ENCODE data around the gene PPDPF.

Gene PPDPF

DNA sequence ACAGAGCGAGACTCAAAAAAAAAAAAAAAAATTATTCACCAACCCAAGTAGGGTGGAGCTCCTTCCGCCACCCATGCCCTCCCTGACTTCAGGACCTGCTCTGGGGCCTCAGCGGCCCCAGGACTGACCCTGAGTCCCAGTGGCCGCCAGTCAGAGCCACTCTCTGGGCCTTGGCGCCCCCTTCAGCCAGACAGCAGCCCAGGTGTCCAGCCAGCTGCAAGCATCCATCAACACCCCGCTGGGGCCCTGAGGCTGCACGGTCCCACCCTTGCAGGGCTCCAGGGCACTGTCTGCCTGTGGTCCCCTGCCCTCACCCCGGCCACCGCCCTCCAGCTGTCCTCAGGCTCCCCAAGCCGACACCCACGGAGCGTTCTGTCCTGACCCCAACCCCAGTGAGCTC is 36.7 kb upstream of the PPDPF start:
- Mint-ChIP-seq H3K27ac (no peak overlapping the region), H3K36me3 (no peaks in the 10 kb centered on the region), H3K9me3 (no peaks in the 10 kb centered on the region), H3K4me1 (peaks cover 16% of the 10 kb centered on the region), H3K4me3 (no peak overlapping the region)
- DNase-seq (ENCODE audit: low spot score in 2 of 2) (no peak), ATAC-seq (no peak)

DNA sequence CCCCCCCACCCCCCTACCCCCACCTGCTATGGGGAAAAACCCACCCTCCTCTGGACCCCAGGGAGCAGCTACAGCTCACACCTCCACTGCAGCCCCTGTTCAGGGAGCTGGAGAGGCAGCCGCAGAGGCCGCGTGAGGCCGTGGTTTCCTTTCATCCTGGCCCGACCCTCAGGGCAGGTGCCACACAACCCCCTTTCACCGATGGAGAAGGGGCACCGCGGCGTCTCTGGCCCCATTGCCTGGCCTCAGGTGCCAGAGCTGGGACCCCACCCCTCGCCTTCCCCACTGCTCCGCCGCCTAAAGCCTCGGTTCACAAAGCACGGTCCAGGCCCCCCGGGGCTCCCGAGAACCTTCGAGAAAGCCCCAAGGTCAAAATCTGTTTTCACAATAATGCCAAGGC is 36.3 kb upstream of the PPDPF start:
- Mint-ChIP-seq H3K27ac (no peak overlapping the region), H3K4me1 (peaks cover 16% of the 10 kb centered on the region), H3K9me3 (no peaks in the 10 kb centered on the region), H3K36me3 (no peaks in the 10 kb centered on the region), H3K4me3 (no peak overlapping the region)
- DNase-seq (ENCODE audit: low spot score in 2 of 2) (no peak), ATAC-seq (no peak)

- ATAC-seq: no peak
- H3K36me3 Mint-ChIP-seq: no peaks in the 10 kb centered on the region
- H3K4me1 Mint-ChIP-seq: peaks cover 16% of the 10 kb centered on the region
- no peak for DNase-seq (ENCODE audit: low spot score in 2 of 2)
- no peak overlapping the region for H3K27ac Mint-ChIP-seq
- no peaks in the 10 kb centered on the region for H3K9me3 Mint-ChIP-seq
- no peak overlapping the region for H3K4me3 Mint-ChIP-seq
Observed at GRCh38 chr20:63484651-63485403, 35.7 kb upstream of the PPDPF start.

- DNase-seq (ENCODE audit: low spot score in 2 of 2) (no peak), ATAC-seq (no peak)
- H3K27ac Mint-ChIP-seq: peak overlapping the region; percentile 64
- H3K4me3 Mint-ChIP-seq: no peak overlapping the region
- peaks cover 15% of the 10 kb centered on the region for H3K4me1 Mint-ChIP-seq
- H3K9me3 Mint-ChIP-seq: no peaks in the 10 kb centered on the region
- peaks cover 11% of the 10 kb centered on the region for H3K36me3 Mint-ChIP-seq
Observed at GRCh38 chr20:63486300-63486855, 34.2 kb upstream of the PPDPF start.

DNA sequence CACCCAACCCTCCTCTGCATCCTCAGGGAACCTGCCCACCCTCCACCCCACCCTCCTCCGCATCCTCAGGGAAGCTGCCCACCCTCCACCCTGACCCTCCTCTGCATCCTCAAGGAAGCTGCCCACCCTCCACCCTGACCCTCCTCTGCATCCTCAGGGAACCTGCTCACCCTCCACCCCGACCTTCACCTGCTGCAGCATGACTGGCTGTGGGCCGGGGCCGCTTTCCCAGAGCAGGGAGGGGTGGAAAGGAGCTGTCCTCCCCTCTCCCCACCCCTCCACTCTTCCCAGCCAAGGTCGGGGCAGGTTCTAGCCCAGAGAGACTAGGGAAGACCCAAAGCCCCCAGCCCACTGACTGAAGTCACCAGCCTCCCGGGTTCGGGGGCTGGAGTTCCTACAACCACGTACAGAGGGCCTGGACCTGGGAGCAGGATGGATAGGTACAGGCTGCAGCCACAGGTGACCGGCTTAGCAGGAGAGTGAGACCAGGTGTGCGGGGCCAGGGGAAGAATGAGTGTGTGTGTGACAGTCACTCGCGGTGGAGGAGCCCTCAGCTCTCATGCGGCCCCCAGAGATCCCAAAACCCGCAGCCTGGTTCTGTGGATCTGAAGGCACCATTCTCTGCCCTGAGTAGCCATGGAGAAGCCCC is 33.3 kb upstream of the PPDPF start:
- Mint-ChIP-seq H3K36me3 (peaks cover 18% of the 10 kb centered on the region), H3K9me3 (no peaks in the 10 kb centered on the region), H3K4me3 (no peak overlapping the region), H3K4me1 (peaks cover 11% of the 10 kb centered on the region), H3K27ac (no peak overlapping the region)
- no peak for ATAC-seq
- no peak for DNase-seq (ENCODE audit: low spot score in 2 of 2)

DNA sequence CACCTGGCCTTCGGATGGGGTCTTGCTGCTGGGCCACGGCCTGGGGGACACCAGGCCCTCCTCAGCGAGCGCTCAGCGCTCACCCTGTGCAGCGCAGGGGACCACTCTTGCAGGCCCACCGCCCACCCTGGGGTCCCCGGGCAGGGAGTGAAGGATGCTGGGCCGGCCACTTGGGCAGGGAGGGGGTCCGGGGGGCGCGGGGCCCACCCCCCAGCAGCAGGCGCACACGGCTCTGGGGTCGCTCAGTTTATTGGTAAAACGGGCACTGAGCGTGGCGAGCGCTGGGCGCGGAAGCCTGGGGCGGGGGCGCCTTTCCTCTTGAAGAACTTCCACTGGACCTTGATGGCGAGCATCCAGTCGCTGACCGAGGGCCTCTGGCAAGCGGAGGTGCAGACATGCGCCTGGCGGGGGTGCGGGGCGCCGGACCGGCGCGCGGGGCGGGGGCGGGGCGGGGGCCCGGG is 32.8 kb upstream of the PPDPF start:
- DNase-seq (ENCODE audit: low spot score in 2 of 2) (no peak), ATAC-seq (no peak)
- H3K27ac Mint-ChIP-seq: no peak overlapping the region
- H3K4me3 Mint-ChIP-seq: no peak overlapping the region
- H3K9me3 Mint-ChIP-seq: no peaks in the 10 kb centered on the region
- H3K36me3 Mint-ChIP-seq: peaks cover 21% of the 10 kb centered on the region
- peaks cover 9% of the 10 kb centered on the region for H3K4me1 Mint-ChIP-seq

DNA sequence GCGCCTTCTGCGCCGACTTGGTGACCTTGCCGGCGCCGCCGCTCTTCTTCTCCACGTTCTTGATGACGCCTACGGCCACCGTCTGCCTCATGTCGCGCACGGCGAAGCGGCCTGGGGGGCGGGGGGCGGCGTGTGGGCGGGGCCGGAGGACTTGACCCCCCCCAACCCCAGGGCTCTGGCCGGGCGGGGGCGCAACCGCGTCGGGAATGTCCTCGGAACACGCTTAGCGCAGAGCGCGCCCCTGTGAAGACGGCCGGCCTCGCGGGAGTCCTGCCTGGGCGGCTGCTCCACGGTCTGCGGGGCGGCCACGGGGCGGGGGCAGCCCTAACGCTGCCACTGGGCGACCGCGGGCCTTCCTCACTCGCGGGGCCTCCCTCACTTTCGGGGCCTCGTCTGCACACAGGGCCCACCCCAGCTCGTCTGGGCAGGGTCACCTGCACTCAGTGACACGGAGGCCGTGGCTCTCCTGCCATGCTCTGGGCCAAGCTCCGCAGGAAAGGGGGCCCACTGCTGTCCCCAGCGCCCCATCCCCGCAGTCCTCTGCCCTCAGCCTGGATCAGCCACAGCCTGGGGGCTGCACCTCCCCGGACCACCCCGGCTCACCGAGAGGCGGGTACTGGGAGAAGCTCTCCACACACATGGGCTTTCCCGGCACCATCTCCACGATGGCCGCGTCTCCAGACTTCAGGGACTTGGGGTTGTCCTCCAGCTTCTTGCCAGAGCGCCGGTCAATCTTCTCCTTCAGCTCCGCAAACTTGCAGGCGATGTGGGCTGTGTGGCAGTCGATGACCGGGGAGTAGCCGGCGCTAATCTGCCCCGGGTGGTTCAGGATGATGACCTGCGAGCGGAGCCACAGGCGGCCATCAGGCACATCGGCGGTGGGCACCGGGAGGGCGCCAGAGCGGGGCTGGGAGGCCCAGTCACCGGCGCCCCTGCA is 32.0 kb upstream of the PPDPF start:
- Mint-ChIP-seq H3K9me3 (no peaks in the 10 kb centered on the region), H3K4me1 (peaks cover 5% of the 10 kb centered on the region), H3K36me3 (peaks cover 21% of the 10 kb centered on the region), H3K4me3 (no peak overlapping the region), H3K27ac (no peak overlapping the region)
- no peak for DNase-seq (ENCODE audit: low spot score in 2 of 2)
- peak; percentile 27 for ATAC-seq

- Mint-ChIP-seq H3K27ac (no peak overlapping the region), H3K9me3 (no peaks in the 10 kb centered on the region), H3K4me3 (no peak overlapping the region), H3K36me3 (peaks cover 21% of the 10 kb centered on the region), H3K4me1 (peaks cover 5% of the 10 kb centered on the region)
- DNase-seq (ENCODE audit: low spot score in 2 of 2) (no peak), ATAC-seq (no peak)
Observed at GRCh38 chr20:63490416-63490815, 30.1 kb upstream of the PPDPF start.

- Mint-ChIP-seq H3K4me3 (no peak overlapping the region), H3K9me3 (no peaks in the 10 kb centered on the region), H3K36me3 (peaks cover 21% of the 10 kb centered on the region), H3K27ac (no peak overlapping the region), H3K4me1 (peaks cover 4% of the 10 kb centered on the region)
- ATAC-seq: no peak
- DNase-seq (ENCODE audit: low spot score in 2 of 2): no peak
Observed at GRCh38 chr20:63491078-63491477, 29.5 kb upstream of the PPDPF start.

GRCh38 chr20:63491635-63492230 is 28.8 kb upstream of the PPDPF start:
- H3K4me3 Mint-ChIP-seq: no peak overlapping the region
- H3K27ac Mint-ChIP-seq: no peak overlapping the region
- no peak for ATAC-seq
- no peaks in the 10 kb centered on the region for H3K9me3 Mint-ChIP-seq
- no peaks in the 10 kb centered on the region for H3K4me1 Mint-ChIP-seq
- no peak for DNase-seq (ENCODE audit: low spot score in 2 of 2)
- peaks cover 21% of the 10 kb centered on the region for H3K36me3 Mint-ChIP-seq

GRCh38 chr20:63492518-63492917 is 28.0 kb upstream of the PPDPF start:
- Mint-ChIP-seq H3K4me1 (no peaks in the 10 kb centered on the region), H3K9me3 (no peaks in the 10 kb centered on the region), H3K36me3 (peaks cover 21% of the 10 kb centered on the region), H3K27ac (no peak overlapping the region), H3K4me3 (no peak overlapping the region)
- DNase-seq (ENCODE audit: low spot score in 2 of 2) (no peak), ATAC-seq (no peak)

- DNase-seq (ENCODE audit: low spot score in 2 of 2): no peak
- no peak overlapping the region for H3K27ac Mint-ChIP-seq
- ATAC-seq: no peak
- peaks cover 21% of the 10 kb centered on the region for H3K36me3 Mint-ChIP-seq
- H3K4me1 Mint-ChIP-seq: no peaks in the 10 kb centered on the region
- no peak overlapping the region for H3K4me3 Mint-ChIP-seq
- H3K9me3 Mint-ChIP-seq: no peaks in the 10 kb centered on the region
Observed at GRCh38 chr20:63492982-63493381, 27.6 kb upstream of the PPDPF start.

DNA sequence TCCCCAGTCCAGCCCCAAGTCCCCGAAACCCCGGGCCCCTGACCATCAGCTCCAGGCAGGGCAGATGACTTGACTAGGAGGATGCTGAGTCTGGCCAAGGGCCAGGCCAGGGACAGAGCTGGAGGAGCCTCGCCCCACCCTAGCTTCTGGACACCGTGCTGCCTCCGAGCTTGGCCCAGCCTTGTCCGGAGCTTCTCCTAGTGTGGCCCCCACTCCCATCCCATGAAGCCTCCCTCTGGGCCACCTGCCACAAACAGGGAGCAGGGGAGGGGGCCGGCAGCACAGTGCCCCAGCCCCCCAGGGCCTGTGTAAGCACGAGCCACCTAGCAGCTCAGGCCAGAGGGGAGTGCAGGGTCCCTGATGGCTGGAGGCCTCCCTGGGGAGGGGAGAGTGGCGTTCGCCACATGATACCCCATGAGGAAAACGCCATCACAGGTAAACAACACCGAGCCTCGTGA is 27.0 kb upstream of the PPDPF start:
- peaks cover 21% of the 10 kb centered on the region for H3K36me3 Mint-ChIP-seq
- H3K4me1 Mint-ChIP-seq: no peaks in the 10 kb centered on the region
- DNase-seq (ENCODE audit: low spot score in 2 of 2) (no peak), ATAC-seq (no peak)
- no peaks in the 10 kb centered on the region for H3K9me3 Mint-ChIP-seq
- H3K27ac Mint-ChIP-seq: no peak overlapping the region
- no peak overlapping the region for H3K4me3 Mint-ChIP-seq

GRCh38 chr20:63494084-63494419 is 26.5 kb upstream of the PPDPF start:
- no peak overlapping the region for H3K4me3 Mint-ChIP-seq
- H3K36me3 Mint-ChIP-seq: peaks cover 21% of the 10 kb centered on the region
- no peaks in the 10 kb centered on the region for H3K9me3 Mint-ChIP-seq
- ATAC-seq (no peak), DNase-seq (ENCODE audit: low spot score in 2 of 2) (no peak)
- H3K27ac Mint-ChIP-seq: no peak overlapping the region
- H3K4me1 Mint-ChIP-seq: no peaks in the 10 kb centered on the region

Measured in stimulated activated effector memory CD8-positive, alpha-beta T cell treated with anti-CD3 and anti-CD28 coated beads, Interleukin-12 subunit alpha, Interleukin-12 subunit beta, amount 100 ng/mL, for 72 hours (primary cell).